MM.1S (cell line): ENCODE measurements around the gene SFXN5.

ENCODE experiments used
- EZH2 ChIP-seq: fragments of 300-600 bp; sonication (generic); optimal IDR thresholded peaks from 2 replicates; pipeline ENCODE3; 2017; ENCODE audit warnings: low read depth, mild to moderate bottlenecking, antibody characterized with exemption, low read length, mixed read lengths
- EZH2phosphoT487 ChIP-seq: fragments of 300-600 bp; sonication (generic); IDR thresholded peaks from 2 replicates; pipeline ENCODE4 v1.6.1; 2018; ENCODE audit warnings: antibody characterized with exemption, low read length
- TF ChIP-seq, protein P1 (sequence below): fragments of 300-600 bp; sonication (generic); IDR thresholded peaks from 2 replicates; pipeline ENCODE4 v1.5.1; 2016; ENCODE audit warnings: antibody characterized with exemption, low read length, mixed read lengths

DNA sequence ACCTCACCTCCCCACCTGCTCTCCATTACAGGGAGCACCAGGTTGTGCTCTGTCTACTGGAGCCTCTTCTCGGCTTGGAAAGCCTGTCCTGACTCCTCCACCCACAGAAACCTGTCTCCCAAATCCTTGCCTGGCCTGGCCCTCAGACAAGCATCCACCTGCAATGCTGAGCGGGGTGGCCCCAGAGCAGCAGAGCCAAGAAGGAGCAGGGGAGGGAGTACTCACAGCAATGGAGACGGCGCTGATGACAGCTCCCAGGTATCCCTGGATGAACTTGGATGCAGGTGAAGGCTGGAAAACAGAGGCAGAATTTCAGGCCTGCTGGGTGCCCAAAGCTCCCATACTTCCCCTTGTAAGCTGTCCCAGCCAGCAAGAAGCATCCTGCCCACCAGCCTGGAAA is 72.8 kb downstream of the SFXN5 start:
- TF ChIP-seq, protein P1, sequence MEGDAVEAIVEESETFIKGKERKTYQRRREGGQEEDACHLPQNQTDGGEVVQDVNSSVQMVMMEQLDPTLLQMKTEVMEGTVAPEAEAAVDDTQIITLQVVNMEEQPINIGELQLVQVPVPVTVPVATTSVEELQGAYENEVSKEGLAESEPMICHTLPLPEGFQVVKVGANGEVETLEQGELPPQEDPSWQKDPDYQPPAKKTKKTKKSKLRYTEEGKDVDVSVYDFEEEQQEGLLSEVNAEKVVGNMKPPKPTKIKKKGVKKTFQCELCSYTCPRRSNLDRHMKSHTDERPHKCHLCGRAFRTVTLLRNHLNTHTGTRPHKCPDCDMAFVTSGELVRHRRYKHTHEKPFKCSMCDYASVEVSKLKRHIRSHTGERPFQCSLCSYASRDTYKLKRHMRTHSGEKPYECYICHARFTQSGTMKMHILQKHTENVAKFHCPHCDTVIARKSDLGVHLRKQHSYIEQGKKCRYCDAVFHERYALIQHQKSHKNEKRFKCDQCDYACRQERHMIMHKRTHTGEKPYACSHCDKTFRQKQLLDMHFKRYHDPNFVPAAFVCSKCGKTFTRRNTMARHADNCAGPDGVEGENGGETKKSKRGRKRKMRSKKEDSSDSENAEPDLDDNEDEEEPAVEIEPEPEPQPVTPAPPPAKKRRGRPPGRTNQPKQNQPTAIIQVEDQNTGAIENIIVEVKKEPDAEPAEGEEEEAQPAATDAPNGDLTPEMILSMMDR, result no peak
- TF ChIP-seq EZH2phosphoT487 (no peak), EZH2 (no peak)
